GM12878 (cell line): ENCODE results near the gene REEP5. TPM values are rescaled to one million over a fixed set of nuclear protein-coding genes. Genes with fewer than 3 reads are reported as not detected.
A peak's percentile ranks its signal among the peaks of the same experiment; 100 is the strongest.

Source experiments
- ATAC-seq: fragments of 200-7000 bp; cut with Tn5 transposase; 3 replicates; pipeline ENCODE4 v1.9.1; 2020; ENCODE audit warnings: mild to moderate bottlenecking, moderate library complexity
- BruUV-seq: library from RNA; stranded (reverse); fragments of 400-500 nt; replicated peaks from 2 replicates; lab custom pipeline; 2021; lab: Mats Ljungman, UMichigan
- CTCF ChIA-PET: fragments of 300-600 bp; sonication (Branson Sonifier 250); formaldehyde crosslinking; extraction: SDS; loops from one replicate; lab custom pipeline; 2021; ENCODE audit warnings: inconsistent platforms; lab: Yijun Ruan, JAX
- POLR2A ChIA-PET: fragments of 350-600 bp; formaldehyde crosslinking; extraction: SDS; loops from one replicate; lab custom pipeline; 2021; ENCODE audit warnings: inconsistent platforms; lab: Charles Lee
- RAD21 ChIA-PET: fragments of 300-600 bp; sonication (Branson Sonifier 250); formaldehyde crosslinking; loops from one replicate; lab custom pipeline; 2023; ENCODE audit warnings: antibody characterized with exemption; ENCODE audit not compliant: unreplicated experiment; lab: Charles Lee
- SMC1A ChIA-PET: fragments of 300-600 bp; sonication (Branson Sonifier 250); formaldehyde crosslinking; loops from one replicate; lab custom pipeline; 2023; ENCODE audit not compliant: unreplicated experiment, uncharacterized antibody; lab: Charles Lee
- DNase-seq: peaks from one replicate; pipeline ENCODE4 v3.0.0-alpha.2; 2011; ENCODE audit warnings: low read depth, low spot score
- FAIRE-seq: peaks from 3 replicates; lab custom pipeline; 2011; peaks lifted over from hg19 to GRCh38; lab: Jason Lieb, UNC
- H2AFZ ChIP-seq: 2 replicates; pipeline ENCODE4 v1.6.0; 2011; ENCODE audit warnings: low read depth, low read length, control low read depth; ENCODE audit not compliant: control insufficient read depth
- H3K27ac ChIP-seq: 2 replicates; pipeline ENCODE4 v1.5.1; 2011; ENCODE audit warnings: control low read depth; ENCODE audit not compliant: control insufficient read depth, insufficient read depth
- H3K27me3 ChIP-seq, 2 experiments: replicated peaks in 1 of 2; 2 replicates each; pipeline versions ENCODE4 v1.6.0 to v1.6.1; 2011; ENCODE audit warnings: low read length in 1 of 2; ENCODE audit not compliant: control insufficient read depth in 2 of 2, insufficient read depth in 2 of 2
- H3K36me3 ChIP-seq, 2 experiments: 2 replicates each; pipeline ENCODE4 v1.5.1; 2011; ENCODE audit warnings: low read length in 1 of 2; ENCODE audit not compliant: control insufficient read depth in 2 of 2, insufficient read depth in 2 of 2
- H3K4me1 ChIP-seq: 2 replicates; pipeline ENCODE4 v1.6.1; 2011; ENCODE audit warnings: mild to moderate bottlenecking, low read length, moderate library complexity, mixed read lengths; ENCODE audit not compliant: control insufficient read depth, insufficient read depth
- H3K4me2 ChIP-seq: 2 replicates; pipeline ENCODE4 v1.6.0; 2011; ENCODE audit warnings: control low read depth; ENCODE audit not compliant: control insufficient read depth, insufficient read depth
- H3K4me3 ChIP-seq: fragments of 200-600 bp; sonication (generic); 2 replicates; pipeline ENCODE4 v1.5.1; 2016
- H3K79me2 ChIP-seq: 2 replicates; pipeline ENCODE4 v1.6.0; 2011; ENCODE audit warnings: low read length; ENCODE audit not compliant: control insufficient read depth, insufficient read depth
- H3K9ac ChIP-seq: 2 replicates; pipeline ENCODE4 v1.8.0; 2011; ENCODE audit warnings: low read length, control low read depth, mixed read lengths; ENCODE audit not compliant: control insufficient read depth, insufficient read depth
- H3K9me3 ChIP-seq: replicated peaks from 3 replicates; pipeline ENCODE4 v1.5.1; 2011; ENCODE audit warnings: mild to moderate bottlenecking, low read length; ENCODE audit not compliant: control insufficient read depth, insufficient read depth
- H4K20me1 ChIP-seq: 2 replicates; pipeline ENCODE4 v1.6.0; 2011; ENCODE audit not compliant: control insufficient read depth, insufficient read depth
- HCFC1 ChIP-seq: fragments of 150-350 bp; IDR thresholded peaks from 2 replicates; pipeline ENCODE4 v1.6.1; 2014; ENCODE audit warnings: low read length
- KAT2A ChIP-seq: conservative IDR thresholded peaks from 2 replicates; pipeline ENCODE4 v1.6.1; 2011; ENCODE audit warnings: low read depth, low read length; ENCODE audit not compliant: control insufficient read depth
- MLLT1 ChIP-seq: fragments of 450-650 bp; IDR thresholded peaks from 2 replicates; pipeline ENCODE4 v1.6.1; 2016; ENCODE audit warnings: mild to moderate bottlenecking
- NFXL1 ChIP-seq: fragments of 450-650 bp; IDR thresholded peaks from 2 replicates; pipeline ENCODE4 v1.6.1; 2017; ENCODE audit warnings: antibody characterized with exemption, mild to moderate bottlenecking, borderline replicate concordance
- PKNOX1 ChIP-seq: fragments of 450-650 bp; IDR thresholded peaks from 2 replicates; pipeline ENCODE4 v1.6.1; 2016; ENCODE audit warnings: mild to moderate bottlenecking
- RUNX3 ChIP-seq: IDR thresholded peaks from 2 replicates; pipeline ENCODE4 v1.6.1; 2012; ENCODE audit warnings: low read length, inconsistent platforms
- SPI1 ChIP-seq: IDR thresholded peaks from 2 replicates; pipeline ENCODE4 v1.6.1; 2011; ENCODE audit warnings: low read depth, mild to moderate bottlenecking, low read length, moderate library complexity, borderline replicate concordance; ENCODE audit not compliant: insufficient read depth
- WGBS: methylation state at CpG from one replicate; pipeline ENCODE4 v1.1.6; 2016; ENCODE audit warnings: low lambda C conversion rate; ENCODE audit not compliant: insufficient replicate concordance, insufficient coverage; ENCODE audit errors: missing lambda C conversion rate; 5-methylcytosine and 5-hydroxymethylcytosine counted together
- in situ Hi-C: fragments of 300-500 bp; cut with MboI; formaldehyde crosslinking; loops from 9 replicates; pipeline ENCODE4 v1.14.3; 2018; ENCODE audit warnings: mixed read lengths
- intact Hi-C: fragments of 100-400 bp; cut with micrococcal nuclease; formaldehyde crosslinking; loops from one replicate; pipeline ENCODE4 v1.14.2; 2022; ENCODE audit not compliant: unreplicated experiment
- polyA plus RNA-seq, 11 experiments: library from polyadenylated mRNA; depleted of rRNA in 4 of 11; unstranded in 6 of 11; stranded (reverse) in 5 of 11; fragments of >200 nt; fragmentation: Nextera tagmentation in 4 of 11; fragmentation: Illumina TruSeq in 1 of 11; extraction: Ambion mirVana in 4 of 11; extraction: Trizol in 1 of 11; gene quantifications; 1 replicate in 1 of 11; 2 replicates in 10 of 11; pipeline versions ENCODE4 v1.2.1 to v1.2.3, GENCODE V29; 2011 to 2016; ENCODE audit warnings: inconsistent platforms in 2 of 11, missing spikeins in 2 of 11, low read depth in 1 of 11
- total RNA-seq, 4 experiments: library from RNA; depleted of rRNA in 3 of 4; stranded (reverse); fragments of >200 nt in 3 of 4; fragmentation: Illumina TruSeq in 1 of 4; extraction: Trizol in 1 of 4; gene quantifications; 2 replicates each; pipeline versions ENCODE4 v1.2.1 to v1.2.3, GENCODE V29; 2013 to 2021

Gene REEP5
- total and polyA plus RNA-seq, 10 of the 15 experiments (the other 5 are each of a cell fraction or from before 2014, with no cell fraction given): 30.5 to 211 (median 113) TPM

- Histone ChIP-seq H2AFZ (no peak overlapping the region), H3K9ac (no peak overlapping the region), H3K79me2 (peaks cover 34% of the 10 kb centered on the region), H3K9me3 (no peaks in the 10 kb centered on the region), H3K27me3 (no peaks in the 10 kb centered on the region), H3K4me1 (peaks cover 16% of the 10 kb centered on the region), H4K20me1 (no peaks in the 10 kb centered on the region; the same call in 1 of the 2 replicates), H3K36me3 (peaks cover 0 to 11% of the 10 kb centered on the region in 2 experiments; a peak in 2 of 4 replicates), H3K4me3 (no peak overlapping the region), H3K27ac (no peak overlapping the region), H3K4me2 (peak overlapping the region; percentile 10)
- WGBS: 0% methylated on average over 1 of the region's 1 CpG
- in situ Hi-C loops: no loop called here
- RAD21 ChIA-PET: interaction anchor here (0.7 to 2.2 kb wide), 11 partner anchors 9 to 67 kb away, joined by 3 to 5 read pairs (median 3); partner anchors contain the start of gene DCP2
- POLR2A ChIA-PET: interaction anchor here (0.6 to 1.5 kb wide), 4 partner anchors 9 to 86 kb away, joined by 3 to 5 read pairs (median 4); no protein-coding TSS in a partner anchor
- SMC1A ChIA-PET: interaction anchor here (1.0 to 2.2 kb wide), 13 partner anchors 8 to 80 kb away, joined by 3 to 7 read pairs (median 4); partner anchors contain the start of gene SRP19
- ATAC-seq: peak; percentile 69
- DNase-seq: no peak
- intact Hi-C loops: loop anchor here (10.0 kb wide), 1 partner anchor 221 kb away; no protein-coding TSS in a partner anchor
- CTCF ChIA-PET: interaction anchor here (0.8 to 3.8 kb wide), 8 partner anchors 8 to 112 kb away, joined by 3 to 14 read pairs (median 6); no protein-coding TSS in a partner anchor
- FAIRE-seq: no peak
- TF ChIP-seq NFXL1: no peak
- no peak for TF ChIP-seq SPI1
- TF ChIP-seq PKNOX1: peak; percentile 84
- TF ChIP-seq MLLT1: no peak
- TF ChIP-seq KAT2A: no peak
- TF ChIP-seq HCFC1: no peak
- 0 out of 2 replicates have a peak, but pooled peaks have one; percentile 20 for TF ChIP-seq RUNX3
- BruUV-seq: no TSS peak
Observed at GRCh38 chr5:112915831-112916230, 6.2 kb downstream of the REEP5 start.
